GM21723 (cell line): ENCODE data around the gene NAP1L5.

Experiments used
- ATAC-seq: cut with Tn5 transposase; IDR thresholded peaks from one replicate; pipeline ENCODE4 v1.9.1; 2021; ENCODE audit warnings: mild to moderate bottlenecking, moderate library complexity; ENCODE audit not compliant: unreplicated experiment

The NAP1L5 gene, protein sequence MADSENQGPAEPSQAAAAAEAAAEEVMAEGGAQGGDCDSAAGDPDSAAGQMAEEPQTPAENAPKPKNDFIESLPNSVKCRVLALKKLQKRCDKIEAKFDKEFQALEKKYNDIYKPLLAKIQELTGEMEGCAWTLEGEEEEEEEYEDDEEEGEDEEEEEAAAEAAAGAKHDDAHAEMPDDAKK

DNA sequence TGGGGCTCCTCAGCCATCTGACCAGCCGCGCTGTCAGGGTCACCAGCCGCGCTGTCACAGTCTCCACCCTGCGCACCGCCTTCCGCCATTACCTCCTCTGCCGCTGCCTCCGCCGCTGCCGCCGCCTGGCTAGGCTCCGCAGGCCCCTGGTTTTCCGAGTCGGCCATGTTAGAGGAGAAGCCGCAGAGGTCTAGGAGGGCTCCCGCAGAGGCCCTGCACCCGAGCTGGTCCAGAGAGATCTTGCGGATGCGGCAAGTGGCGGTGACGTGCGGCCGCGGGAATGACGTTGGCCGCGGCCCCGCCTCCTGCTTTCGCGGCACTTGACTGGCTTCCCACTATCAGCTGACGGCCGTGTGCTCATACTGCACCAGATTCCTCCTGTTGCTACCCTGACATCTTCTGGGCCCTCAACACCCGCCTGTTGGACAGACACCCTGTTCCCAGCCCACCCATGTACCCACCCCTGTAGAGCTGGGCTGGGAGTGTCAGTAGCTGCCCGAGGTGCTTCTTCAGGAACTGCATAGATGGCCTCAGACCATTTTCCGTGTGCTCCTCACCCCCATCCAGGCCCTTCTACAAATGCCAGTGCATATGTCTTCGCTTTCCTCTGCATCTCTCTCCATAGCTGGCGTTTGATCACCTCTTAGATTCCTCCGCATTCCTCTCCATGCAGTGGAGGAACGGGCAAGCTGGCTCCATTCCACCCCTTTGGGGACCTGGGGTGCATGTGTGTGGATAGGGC, at the start of gene NAP1L5:
NAP1L5 (minus strand) TSS at position 242 of the 742 bp plus-strand sequence; CDS start at position 167, 75 bp downstream.
- peak; percentile 97 for ATAC-seq

DNA sequence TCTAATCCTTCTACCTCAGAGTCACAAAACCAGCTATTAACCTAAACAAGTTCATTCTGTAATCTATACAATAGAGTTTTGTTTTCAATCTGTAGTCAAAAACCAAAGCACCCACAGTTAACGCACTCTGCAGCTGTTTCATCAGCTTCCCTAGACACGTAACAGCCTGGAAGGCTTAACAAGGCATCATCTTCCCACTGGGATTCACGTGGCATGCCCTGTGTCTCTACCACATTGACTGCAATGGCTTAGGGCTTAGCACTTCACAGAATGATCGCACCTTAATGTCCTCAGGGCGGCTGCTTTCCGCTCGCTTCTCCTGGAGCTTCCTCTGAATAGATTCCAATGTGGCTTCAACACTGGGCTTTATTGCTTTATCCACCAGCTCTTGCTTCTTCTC, 49.7 kb upstream of the NAP1L5 start:
- no peak for ATAC-seq

- ATAC-seq = no peak
These were observed 48.6 kb upstream of the NAP1L5 start for GRCh38 chr4:88746206-88746605.

GRCh38 chr4:88745581-88746163, 48.0 kb upstream of the NAP1L5 start:
- no peak for ATAC-seq

GRCh38 chr4:88745175-88745574, 47.5 kb upstream of the NAP1L5 start:
- no peak for ATAC-seq

- ATAC-seq = no peak
These were observed 47.0 kb upstream of the NAP1L5 start for GRCh38 chr4:88744609-88745008.

GRCh38 chr4:88743696-88744095, 46.1 kb upstream of the NAP1L5 start:
- no peak for ATAC-seq

DNA sequence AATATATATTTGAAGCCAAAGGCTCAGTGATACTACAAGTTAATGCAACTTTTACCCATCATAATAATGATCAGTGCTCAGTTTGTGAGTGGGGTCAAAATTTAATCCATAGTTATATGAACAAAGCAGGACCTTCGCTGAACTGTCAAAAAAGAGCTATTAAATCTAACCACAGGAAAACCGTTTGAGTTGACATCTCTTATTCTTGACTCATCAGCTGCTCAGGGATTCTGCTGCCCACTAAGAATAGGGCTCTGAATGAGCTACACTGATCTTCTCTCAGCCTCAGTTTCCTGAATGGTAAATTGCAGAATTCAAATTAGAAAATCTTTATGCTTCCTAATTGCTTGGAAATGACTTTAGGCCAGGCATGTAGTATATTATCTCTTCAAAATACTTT, 44.9 kb upstream of the NAP1L5 start:
- no peak for ATAC-seq

GRCh38 chr4:88738180-88738579, 40.6 kb upstream of the NAP1L5 start:
- ATAC-seq = peak; percentile 5

- ATAC-seq = peak; percentile 94
These were observed 39.8 kb upstream of the NAP1L5 start for GRCh38 chr4:88737307-88737941.

DNA sequence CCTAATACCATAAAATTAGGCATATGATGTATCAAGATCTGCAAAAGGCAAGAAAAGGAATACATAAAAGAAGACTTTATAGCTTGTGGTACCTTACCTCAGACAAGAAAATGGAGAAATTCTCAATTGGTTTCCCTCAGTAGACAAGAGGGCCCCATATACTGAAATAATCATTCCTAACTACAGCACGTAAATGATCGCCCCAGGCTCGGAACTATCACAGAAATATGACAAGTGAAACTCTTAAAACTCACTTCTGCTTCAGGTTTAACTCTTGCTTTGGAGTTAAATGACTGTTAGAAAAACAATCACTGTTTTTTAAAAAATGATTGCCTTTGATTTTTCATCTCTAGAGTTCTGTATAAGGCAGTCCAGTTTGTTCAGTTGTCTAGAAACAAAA, 38.6 kb upstream of the NAP1L5 start:
- no peak for ATAC-seq

- no peak for ATAC-seq
These were observed 37.9 kb upstream of the NAP1L5 start for GRCh38 chr4:88735564-88735963.

DNA sequence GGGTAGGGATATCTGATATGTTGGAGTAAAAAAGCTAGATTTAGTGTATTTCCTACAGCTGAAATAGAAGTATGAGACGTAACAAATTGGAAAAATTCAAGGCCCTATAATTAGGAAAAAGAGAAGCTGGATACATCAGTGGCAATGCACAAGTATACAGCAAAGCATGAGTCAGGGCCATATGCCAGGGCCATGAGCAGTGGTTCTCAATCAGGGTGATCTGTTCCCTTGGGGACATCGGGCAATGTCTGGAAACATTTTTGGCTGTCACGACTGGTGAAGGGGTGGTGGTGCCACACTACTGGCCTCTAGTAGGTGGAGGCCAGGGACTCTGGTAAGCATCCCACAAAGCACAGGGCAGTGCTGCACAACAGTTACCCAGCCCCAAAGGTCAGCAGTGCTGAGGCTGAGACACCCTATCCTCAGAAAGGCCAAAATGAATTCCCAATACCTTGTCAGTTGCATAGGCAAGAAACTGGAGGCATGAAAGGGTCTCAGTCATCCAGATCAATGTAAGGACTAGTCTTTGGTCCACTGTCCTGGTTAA, 36.8 kb upstream of the NAP1L5 start:
- no peak for ATAC-seq

- ATAC-seq = no peak
These were observed 35.2 kb upstream of the NAP1L5 start for GRCh38 chr4:88732714-88733368.

GRCh38 chr4:88731381-88731780, 33.8 kb upstream of the NAP1L5 start:
- ATAC-seq = no peak

GRCh38 chr4:88730811-88731210, 33.2 kb upstream of the NAP1L5 start:
- ATAC-seq = no peak

DNA sequence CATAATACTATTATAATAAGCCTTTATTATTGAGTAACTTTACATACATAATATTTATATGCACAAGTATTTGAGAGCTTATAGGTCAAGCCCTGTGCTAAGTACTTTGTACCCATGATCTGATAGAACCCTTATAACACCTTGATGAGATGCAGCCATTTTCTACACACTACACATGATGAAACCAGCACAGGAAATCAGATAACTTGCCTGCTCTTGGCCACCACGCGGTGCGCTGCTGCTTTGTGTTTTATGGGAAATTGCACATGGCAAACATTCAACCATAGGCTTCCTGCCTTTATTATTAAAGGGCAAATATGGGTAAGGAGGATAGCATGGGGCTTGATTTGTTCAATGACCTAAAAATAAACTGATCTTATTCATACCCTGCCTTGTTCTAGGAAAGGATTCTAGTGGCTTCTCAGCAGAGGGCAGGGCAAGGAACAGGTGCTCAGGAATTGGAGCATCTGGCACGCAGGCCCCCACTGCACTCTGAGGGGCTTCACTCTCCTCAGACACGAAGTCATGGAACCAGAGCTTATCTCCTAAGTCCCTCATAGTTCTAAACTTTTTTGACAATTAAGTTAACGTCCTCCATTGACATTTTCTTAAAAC, 31.6 kb upstream of the NAP1L5 start:
- ATAC-seq = no peak

- no peak for ATAC-seq
These were observed 30.5 kb upstream of the NAP1L5 start for GRCh38 chr4:88728146-88728545.

- no peak for ATAC-seq
These were observed 28.4 kb upstream of the NAP1L5 start for GRCh38 chr4:88725986-88726385.

DNA sequence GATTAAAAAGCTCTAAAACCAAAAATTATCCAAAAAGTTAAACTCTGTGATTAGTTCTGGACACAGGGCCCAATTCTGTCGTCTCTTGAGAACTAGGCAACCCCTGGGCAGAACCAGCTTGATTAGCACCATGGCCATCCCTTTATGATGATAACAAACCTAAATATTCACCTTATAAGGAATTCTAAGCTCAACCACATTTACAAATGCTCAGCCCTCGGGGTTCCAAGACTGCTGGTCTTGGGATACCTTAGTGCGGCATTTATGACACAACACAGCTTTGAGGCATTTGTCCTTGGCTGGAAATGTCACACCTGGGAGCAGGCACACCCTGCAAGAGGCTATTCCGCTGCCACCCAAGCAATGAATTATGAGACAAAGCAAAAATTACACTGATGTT, 27.5 kb upstream of the NAP1L5 start:
- no peak for ATAC-seq

- ATAC-seq = no peak
These were observed 26.8 kb upstream of the NAP1L5 start for GRCh38 chr4:88724406-88724805.
